ENCODE measurements around the gene PLPP6.

Gene PLPP6

GRCh38 chr9:4662108-4662988, at the start of gene PLPP6:
Gene PLPP6, plus strand, starts transcription at chr9:4662294. Its CDS starts 82 bp downstream, at chr9:4662376.
- peak within 1 kb of the TSS; percentile 51 for H3K4me3 ChIP-seq (ENCODE audit: low read length)
- no peaks in the 10 kb centered on the region for H3K27me3 ChIP-seq (ENCODE audit: control insufficient read depth, insufficient read depth, low read length)
- H3K9ac ChIP-seq (ENCODE audit: low read length): peak within 1 kb of the TSS; percentile 88
- peaks cover 37% of the 10 kb centered on the region for H3K4me1 ChIP-seq (ENCODE audit: control insufficient read depth, insufficient read depth, low read length)
- H3K36me3 ChIP-seq (ENCODE audit: control insufficient read depth, insufficient read depth, low read length): no peaks in the 10 kb centered on the region
- no peaks in the 10 kb centered on the region for H3K9me3 ChIP-seq (ENCODE audit: control insufficient read depth, low read length)

DNA sequence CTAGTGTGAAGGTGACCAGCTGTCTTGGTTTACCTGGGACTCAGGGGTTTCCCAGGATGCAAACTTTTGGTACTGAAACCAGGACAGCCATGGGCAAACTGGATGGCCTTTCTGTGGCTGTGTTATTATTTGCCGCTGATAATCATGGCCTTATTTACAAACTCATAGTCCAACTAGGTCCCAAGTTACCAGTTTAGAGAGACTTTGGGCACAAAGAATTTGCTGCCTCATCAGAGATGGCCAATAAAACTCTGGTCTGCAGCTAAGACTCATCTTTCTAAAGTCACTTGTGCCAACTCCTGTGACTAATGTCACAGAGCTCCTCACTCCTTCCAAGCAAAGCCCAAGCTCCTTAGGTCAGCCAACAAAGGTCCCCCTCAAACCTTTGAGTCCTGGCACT, 47.5 kb upstream of the PLPP6 start:
- Histone ChIP-seq H3K9me3 (ENCODE audit: control insufficient read depth, low read length) (no peaks in the 10 kb centered on the region), H3K4me1 (ENCODE audit: control insufficient read depth, insufficient read depth, low read length) (no peaks in the 10 kb centered on the region), H3K27me3 (ENCODE audit: control insufficient read depth, insufficient read depth, low read length) (no peaks in the 10 kb centered on the region), H3K4me3 (ENCODE audit: low read length) (no peak overlapping the region), H3K9ac (ENCODE audit: low read length) (no peak overlapping the region), H3K36me3 (ENCODE audit: control insufficient read depth, insufficient read depth, low read length) (no peaks in the 10 kb centered on the region)

DNA sequence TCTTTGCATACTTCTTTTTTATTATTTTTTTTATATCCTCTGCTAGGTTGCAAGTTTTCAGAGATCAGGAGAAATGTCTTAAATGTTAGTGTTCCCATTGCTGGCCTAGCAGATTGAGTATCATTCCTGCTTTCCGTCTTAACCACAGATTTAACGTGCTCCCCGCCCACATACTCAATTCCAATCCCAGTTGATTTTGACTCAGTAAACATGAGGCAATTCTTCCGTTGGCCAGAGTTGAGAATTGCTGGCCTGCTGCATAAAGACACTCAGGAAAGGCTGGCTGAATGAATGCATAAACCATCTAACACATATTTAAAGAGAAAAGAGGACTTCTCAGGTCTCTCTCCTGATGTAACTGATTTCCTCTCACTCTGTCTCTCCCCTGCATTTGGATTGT, 46.8 kb upstream of the PLPP6 start:
- no peaks in the 10 kb centered on the region for H3K4me1 ChIP-seq (ENCODE audit: control insufficient read depth, insufficient read depth, low read length)
- H3K9ac ChIP-seq (ENCODE audit: low read length): no peak overlapping the region
- H3K27me3 ChIP-seq (ENCODE audit: control insufficient read depth, insufficient read depth, low read length): no peaks in the 10 kb centered on the region
- no peaks in the 10 kb centered on the region for H3K36me3 ChIP-seq (ENCODE audit: control insufficient read depth, insufficient read depth, low read length)
- no peak overlapping the region for H3K4me3 ChIP-seq (ENCODE audit: low read length)
- H3K9me3 ChIP-seq (ENCODE audit: control insufficient read depth, low read length): no peaks in the 10 kb centered on the region

GRCh38 chr9:4615778-4616177, 46.3 kb upstream of the PLPP6 start:
- H3K27me3 ChIP-seq (ENCODE audit: control insufficient read depth, insufficient read depth, low read length): no peaks in the 10 kb centered on the region
- H3K4me1 ChIP-seq (ENCODE audit: control insufficient read depth, insufficient read depth, low read length): no peaks in the 10 kb centered on the region
- H3K9ac ChIP-seq (ENCODE audit: low read length): no peak overlapping the region
- H3K4me3 ChIP-seq (ENCODE audit: low read length): no peak overlapping the region
- H3K36me3 ChIP-seq (ENCODE audit: control insufficient read depth, insufficient read depth, low read length): no peaks in the 10 kb centered on the region
- H3K9me3 ChIP-seq (ENCODE audit: control insufficient read depth, low read length): no peaks in the 10 kb centered on the region

DNA sequence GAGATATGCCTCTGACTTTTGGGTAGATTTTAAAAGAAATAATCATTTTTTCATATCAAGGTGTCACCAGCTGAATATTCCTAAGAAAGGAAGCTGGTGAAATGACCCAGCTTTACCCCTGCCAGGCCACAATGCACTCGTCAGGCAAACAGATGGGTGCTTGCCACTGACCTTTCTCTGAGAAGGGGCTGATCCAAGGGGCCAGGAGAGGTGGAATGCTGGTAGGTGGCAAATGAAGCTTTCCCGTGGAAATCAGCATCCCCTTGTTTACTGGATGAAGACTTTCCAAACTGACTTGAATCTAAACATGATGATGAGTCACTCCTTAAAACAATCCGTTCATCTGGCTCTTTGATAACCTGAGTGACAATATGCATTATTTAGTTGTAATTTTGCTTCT, 44.3 kb upstream of the PLPP6 start:
- Histone ChIP-seq H3K9ac (ENCODE audit: low read length) (no peak overlapping the region), H3K36me3 (ENCODE audit: control insufficient read depth, insufficient read depth, low read length) (no peaks in the 10 kb centered on the region), H3K27me3 (ENCODE audit: control insufficient read depth, insufficient read depth, low read length) (no peaks in the 10 kb centered on the region), H3K4me3 (ENCODE audit: low read length) (no peak overlapping the region), H3K9me3 (ENCODE audit: control insufficient read depth, low read length) (no peaks in the 10 kb centered on the region), H3K4me1 (ENCODE audit: control insufficient read depth, insufficient read depth, low read length) (no peaks in the 10 kb centered on the region)

DNA sequence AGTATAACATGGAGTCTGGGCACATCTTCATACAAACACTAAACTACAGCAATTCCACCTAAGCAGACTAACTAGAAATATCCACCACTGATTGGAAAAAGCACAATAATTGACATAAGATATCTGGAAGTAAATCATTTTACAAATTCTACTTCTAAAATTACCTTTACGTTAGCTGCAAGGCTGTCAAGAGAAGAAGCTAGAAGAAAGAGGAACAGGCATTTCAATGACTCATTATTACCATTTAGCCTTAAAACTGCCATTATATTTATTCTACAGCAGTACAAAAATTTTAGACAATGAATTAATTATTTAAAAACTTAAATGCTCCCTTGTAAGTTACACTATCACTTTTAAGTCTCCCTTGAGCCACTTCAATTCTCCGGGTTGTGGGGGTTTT, 43.4 kb upstream of the PLPP6 start:
- Histone ChIP-seq H3K27me3 (ENCODE audit: control insufficient read depth, insufficient read depth, low read length) (no peaks in the 10 kb centered on the region), H3K36me3 (ENCODE audit: control insufficient read depth, insufficient read depth, low read length) (no peaks in the 10 kb centered on the region), H3K4me1 (ENCODE audit: control insufficient read depth, insufficient read depth, low read length) (no peaks in the 10 kb centered on the region), H3K4me3 (ENCODE audit: low read length) (no peak overlapping the region), H3K9ac (ENCODE audit: low read length) (no peak overlapping the region), H3K9me3 (ENCODE audit: control insufficient read depth, low read length) (no peaks in the 10 kb centered on the region)

- Histone ChIP-seq H3K36me3 (ENCODE audit: control insufficient read depth, insufficient read depth, low read length) (no peaks in the 10 kb centered on the region), H3K9me3 (ENCODE audit: control insufficient read depth, low read length) (no peaks in the 10 kb centered on the region), H3K4me1 (ENCODE audit: control insufficient read depth, insufficient read depth, low read length) (no peaks in the 10 kb centered on the region), H3K4me3 (ENCODE audit: low read length) (no peak overlapping the region), H3K27me3 (ENCODE audit: control insufficient read depth, insufficient read depth, low read length) (no peaks in the 10 kb centered on the region), H3K9ac (ENCODE audit: low read length) (no peak overlapping the region)
Measured at GRCh38 chr9:4620057-4620765, 41.9 kb upstream of the PLPP6 start.

GRCh38 chr9:4620881-4621555, 41.1 kb upstream of the PLPP6 start:
- Histone ChIP-seq H3K4me1 (ENCODE audit: control insufficient read depth, insufficient read depth, low read length) (no peaks in the 10 kb centered on the region), H3K9me3 (ENCODE audit: control insufficient read depth, low read length) (no peaks in the 10 kb centered on the region), H3K4me3 (ENCODE audit: low read length) (no peak overlapping the region), H3K27me3 (ENCODE audit: control insufficient read depth, insufficient read depth, low read length) (no peaks in the 10 kb centered on the region), H3K9ac (ENCODE audit: low read length) (no peak overlapping the region), H3K36me3 (ENCODE audit: control insufficient read depth, insufficient read depth, low read length) (no peaks in the 10 kb centered on the region)

- Histone ChIP-seq H3K9me3 (ENCODE audit: control insufficient read depth, low read length) (no peaks in the 10 kb centered on the region), H3K27me3 (ENCODE audit: control insufficient read depth, insufficient read depth, low read length) (no peaks in the 10 kb centered on the region), H3K4me3 (ENCODE audit: low read length) (no peak overlapping the region), H3K36me3 (ENCODE audit: control insufficient read depth, insufficient read depth, low read length) (no peaks in the 10 kb centered on the region), H3K9ac (ENCODE audit: low read length) (no peak overlapping the region), H3K4me1 (ENCODE audit: control insufficient read depth, insufficient read depth, low read length) (no peaks in the 10 kb centered on the region)
Measured at GRCh38 chr9:4622016-4622415, 40.1 kb upstream of the PLPP6 start.

GRCh38 chr9:4630836-4631235, 31.3 kb upstream of the PLPP6 start:
- H3K9ac ChIP-seq (ENCODE audit: low read length): no peak overlapping the region
- H3K27me3 ChIP-seq (ENCODE audit: control insufficient read depth, insufficient read depth, low read length): no peaks in the 10 kb centered on the region
- no peak overlapping the region for H3K4me3 ChIP-seq (ENCODE audit: low read length)
- H3K36me3 ChIP-seq (ENCODE audit: control insufficient read depth, insufficient read depth, low read length): no peaks in the 10 kb centered on the region
- H3K4me1 ChIP-seq (ENCODE audit: control insufficient read depth, insufficient read depth, low read length): no peaks in the 10 kb centered on the region
- no peaks in the 10 kb centered on the region for H3K9me3 ChIP-seq (ENCODE audit: control insufficient read depth, low read length)

DNA sequence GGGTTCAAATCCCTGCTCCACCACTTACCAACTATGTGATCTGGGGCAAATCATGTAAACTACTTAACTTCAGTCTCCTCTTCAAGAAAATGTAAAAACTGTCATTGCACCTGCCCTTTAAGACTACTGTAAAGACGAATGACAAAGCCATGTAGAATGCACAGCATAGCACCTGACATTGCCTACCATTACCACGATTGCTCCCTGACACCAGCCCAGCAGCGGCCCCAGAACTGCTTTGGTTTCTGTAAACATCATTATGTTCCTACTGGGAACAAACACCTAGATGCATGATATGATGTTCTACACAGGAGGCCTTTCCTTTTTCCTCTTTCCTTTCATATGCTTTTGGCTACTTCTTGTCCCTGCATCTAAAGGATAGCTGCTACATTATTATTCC, 23.1 kb upstream of the PLPP6 start:
- Histone ChIP-seq H3K36me3 (ENCODE audit: control insufficient read depth, insufficient read depth, low read length) (no peaks in the 10 kb centered on the region), H3K9ac (ENCODE audit: low read length) (no peak overlapping the region), H3K4me1 (ENCODE audit: control insufficient read depth, insufficient read depth, low read length) (no peaks in the 10 kb centered on the region), H3K27me3 (ENCODE audit: control insufficient read depth, insufficient read depth, low read length) (no peaks in the 10 kb centered on the region), H3K4me3 (ENCODE audit: low read length) (no peak overlapping the region), H3K9me3 (ENCODE audit: control insufficient read depth, low read length) (no peaks in the 10 kb centered on the region)

GRCh38 chr9:4639420-4639819, 22.7 kb upstream of the PLPP6 start:
- H3K9me3 ChIP-seq (ENCODE audit: control insufficient read depth, low read length): no peaks in the 10 kb centered on the region
- no peak overlapping the region for H3K4me3 ChIP-seq (ENCODE audit: low read length)
- H3K4me1 ChIP-seq (ENCODE audit: control insufficient read depth, insufficient read depth, low read length): no peaks in the 10 kb centered on the region
- H3K27me3 ChIP-seq (ENCODE audit: control insufficient read depth, insufficient read depth, low read length): no peaks in the 10 kb centered on the region
- H3K9ac ChIP-seq (ENCODE audit: low read length): no peak overlapping the region
- H3K36me3 ChIP-seq (ENCODE audit: control insufficient read depth, insufficient read depth, low read length): no peaks in the 10 kb centered on the region
